Measurements from ENCODE around the gene PKP4.
"Not testable (repeated sequence)": the region's sequence is repeated elsewhere in the genome, so short reads cannot be mapped to it uniquely, and the experiment has no call there.

The PKP4 gene

DNA sequence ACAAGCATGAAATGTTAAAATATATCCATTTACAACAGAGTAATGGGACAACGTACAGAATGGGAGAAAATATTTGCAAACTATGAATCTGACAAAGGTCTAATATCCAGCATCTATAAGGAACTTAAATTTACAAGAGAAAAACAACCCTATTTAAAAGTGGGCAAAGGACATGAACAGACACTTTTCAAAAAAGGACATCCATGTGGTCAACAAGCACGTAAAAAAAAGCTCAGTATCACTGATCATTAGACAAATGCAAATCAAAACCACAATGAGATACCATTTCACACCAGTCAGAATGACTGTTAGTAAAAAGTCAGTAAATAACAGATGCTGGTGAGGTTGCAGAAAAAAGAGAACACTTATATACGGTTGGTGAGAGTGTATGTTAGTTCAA, 16.1 kb downstream of the PKP4 start:
- DNase-seq (ENCODE audit: extremely low read depth in 1 of 2, low read depth in 1 of 2), result not testable (repeated sequence)

DNA sequence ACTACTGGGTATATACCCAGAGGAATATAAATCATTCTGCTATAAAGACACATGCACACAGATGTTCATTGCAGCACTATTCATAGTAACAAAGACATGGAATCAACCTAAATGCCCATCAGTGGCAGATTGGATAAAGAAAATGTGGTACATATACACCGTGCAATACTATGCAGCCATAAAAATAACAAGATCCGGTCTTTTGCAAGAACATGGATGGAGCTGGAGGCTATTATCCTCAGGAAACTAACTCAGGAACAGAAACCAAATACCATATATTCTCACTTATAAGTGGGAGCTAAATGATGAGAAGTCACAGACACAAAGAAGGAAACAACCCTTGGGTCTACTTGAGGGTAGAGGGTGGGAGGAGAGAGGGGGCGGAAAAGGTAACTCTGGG, 16.5 kb downstream of the PKP4 start:
- DNase-seq (ENCODE audit: extremely low read depth in 1 of 2, low read depth in 1 of 2), result not testable (repeated sequence)

DNA sequence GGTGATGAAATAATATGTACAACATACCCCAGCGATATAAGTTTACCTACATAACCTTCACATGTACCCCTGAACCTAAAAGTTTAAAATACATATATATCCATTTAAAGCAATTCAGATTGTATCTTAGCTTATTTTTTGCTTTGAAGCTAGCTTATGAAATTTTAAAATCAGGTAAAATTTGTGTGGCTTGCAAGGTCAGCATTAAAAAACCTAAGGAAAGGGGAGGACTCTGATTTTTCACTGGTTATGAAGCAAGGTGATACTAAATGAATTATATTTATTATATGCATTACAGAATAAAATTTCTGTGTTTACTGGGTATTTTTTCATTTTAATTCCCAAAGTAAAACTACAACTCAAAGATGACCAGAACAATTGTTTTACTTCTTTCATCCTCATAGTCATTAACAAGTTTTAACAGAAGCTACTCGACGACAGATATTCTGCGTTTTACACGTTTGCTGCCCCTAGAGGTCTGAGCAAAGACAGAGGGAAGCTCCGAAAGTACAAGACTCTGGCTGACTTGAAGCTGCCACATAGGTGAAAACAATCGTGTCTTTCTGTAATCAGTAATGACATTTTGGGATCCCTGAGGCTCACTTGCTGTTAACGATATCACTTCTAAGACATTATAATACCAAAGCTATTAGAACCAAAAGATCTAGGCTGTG, 17.1 kb downstream of the PKP4 start:
- no peak for DNase-seq (ENCODE audit: extremely low read depth in 1 of 2, low read depth in 1 of 2)

DNA sequence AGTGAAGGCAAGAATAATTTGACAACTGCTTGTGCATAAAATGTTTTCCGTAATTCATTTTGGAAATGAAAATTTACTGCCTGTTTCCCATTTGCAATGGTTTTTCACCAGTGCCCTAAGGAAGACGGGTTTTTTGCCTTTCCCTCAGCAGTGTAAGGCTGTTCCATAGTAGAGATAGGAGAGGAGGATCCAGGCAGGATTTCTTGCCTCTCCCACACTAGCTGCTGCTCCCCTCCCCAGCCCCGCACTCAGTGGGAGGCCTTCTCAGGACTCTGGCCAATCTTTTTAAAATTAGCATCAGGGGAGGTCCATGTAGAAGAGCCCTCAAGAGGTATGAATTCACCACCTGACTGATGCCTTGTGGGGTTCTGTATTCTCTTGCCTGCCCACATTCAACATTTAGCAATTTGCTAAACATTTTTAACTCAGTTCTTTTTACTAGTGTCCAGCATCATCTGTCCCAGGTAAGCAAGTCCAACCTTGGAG, 17.8 kb downstream of the PKP4 start:
- not testable (repeated sequence) for DNase-seq (ENCODE audit: extremely low read depth in 1 of 2, low read depth in 1 of 2)

DNA sequence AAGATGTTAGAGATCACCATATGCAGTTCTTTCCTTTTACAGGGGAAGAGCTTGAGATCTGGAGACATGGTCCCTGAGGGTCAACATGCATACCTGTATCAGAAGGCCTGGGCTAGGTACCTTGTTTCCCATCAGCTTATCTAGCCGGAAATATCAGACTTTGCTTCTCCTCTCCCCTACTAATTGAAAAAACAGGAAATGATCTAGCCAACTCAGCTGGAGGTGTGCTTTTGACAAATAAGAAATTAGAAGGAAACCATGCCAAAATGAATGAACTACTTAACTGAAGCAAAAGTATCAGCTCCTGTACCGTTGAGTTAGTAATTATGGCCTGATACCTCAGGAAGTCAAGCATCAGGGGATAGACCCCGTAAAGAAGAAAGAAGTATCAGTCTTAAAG, 20.4 kb downstream of the PKP4 start:
- DNase-seq (ENCODE audit: extremely low read depth in 1 of 2, low read depth in 1 of 2), result no peak

DNA sequence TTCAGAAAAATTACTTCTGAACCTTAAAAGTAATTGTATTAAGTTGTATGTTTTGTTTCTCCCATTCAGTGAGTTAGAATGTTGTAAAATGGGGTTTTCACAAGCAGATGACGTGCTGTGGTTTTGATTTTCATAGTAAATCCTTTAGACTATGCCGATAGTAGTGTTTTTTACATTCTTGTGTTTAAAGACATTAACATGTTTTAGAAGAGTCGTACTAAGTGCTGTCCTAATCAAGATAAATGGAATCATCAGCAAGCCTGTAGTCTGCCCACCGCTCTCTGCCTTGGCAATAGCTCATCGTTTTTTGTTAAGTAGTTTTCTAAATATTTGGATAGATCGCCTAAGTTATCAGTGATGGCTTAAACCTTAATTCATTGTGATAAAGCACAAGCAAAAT, 21.5 kb downstream of the PKP4 start:
- no peak for DNase-seq (ENCODE audit: extremely low read depth in 1 of 2, low read depth in 1 of 2)

DNA sequence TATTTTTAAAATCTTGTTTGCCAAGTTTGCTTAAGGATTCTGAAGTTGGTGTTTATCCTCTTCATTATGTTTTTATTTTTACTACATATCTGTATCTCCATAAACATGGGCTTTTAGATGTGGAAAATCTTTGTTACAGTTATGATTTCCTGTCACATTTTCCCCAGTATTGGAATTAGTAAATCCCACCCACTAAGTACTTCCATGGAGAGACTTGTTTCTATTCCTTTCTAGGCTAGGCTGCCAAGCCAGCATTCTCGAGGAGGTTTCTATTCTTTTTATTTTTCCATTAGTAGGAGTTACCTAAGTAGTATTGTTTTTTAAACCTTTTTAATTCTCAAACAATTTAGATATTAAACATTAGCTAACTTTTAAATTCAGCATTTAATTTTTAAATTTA, 22.1 kb downstream of the PKP4 start:
- DNase-seq (ENCODE audit: extremely low read depth in 1 of 2, low read depth in 1 of 2), result no peak

DNA sequence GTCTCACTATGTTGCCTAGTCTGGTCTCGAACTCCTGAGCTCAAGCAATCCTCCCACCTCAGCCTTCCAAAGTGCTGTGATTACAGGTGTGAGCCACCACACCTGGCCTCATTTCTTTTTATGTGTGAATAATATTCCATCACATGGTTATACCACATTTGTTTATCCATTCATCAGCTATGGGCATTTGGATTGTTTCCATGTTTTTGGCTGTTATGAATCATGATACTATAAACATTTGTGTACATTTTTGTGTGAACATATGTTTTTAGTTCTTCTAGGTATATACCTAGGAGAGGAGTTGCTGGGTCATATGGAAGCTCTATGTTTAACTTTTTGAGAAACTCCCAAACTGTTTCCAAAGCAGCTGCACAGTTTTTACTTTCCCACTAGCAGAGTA, 24.4 kb downstream of the PKP4 start:
- DNase-seq (ENCODE audit: extremely low read depth in 1 of 2, low read depth in 1 of 2), result no peak

DNA sequence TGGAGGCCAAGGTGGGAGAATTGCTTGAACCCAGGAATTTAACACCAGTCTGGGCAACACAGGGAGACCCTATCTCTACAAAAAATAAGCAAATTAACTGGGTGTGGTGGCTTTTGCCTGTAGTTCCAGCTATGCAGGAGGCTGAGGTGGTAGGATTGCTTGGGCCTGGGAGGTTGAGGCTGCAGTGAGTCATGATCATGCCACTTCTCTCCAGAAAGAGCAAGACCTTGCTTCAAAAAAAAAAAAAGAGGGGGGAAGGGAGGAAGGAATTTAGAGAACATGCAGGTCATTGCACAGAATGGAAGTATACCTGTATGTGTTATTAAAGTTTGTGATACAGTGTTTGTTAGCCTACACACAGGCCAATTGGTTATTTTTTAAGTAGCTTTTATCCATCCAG, 25.8 kb downstream of the PKP4 start:
- DNase-seq (ENCODE audit: extremely low read depth in 1 of 2, low read depth in 1 of 2), result no peak

DNA sequence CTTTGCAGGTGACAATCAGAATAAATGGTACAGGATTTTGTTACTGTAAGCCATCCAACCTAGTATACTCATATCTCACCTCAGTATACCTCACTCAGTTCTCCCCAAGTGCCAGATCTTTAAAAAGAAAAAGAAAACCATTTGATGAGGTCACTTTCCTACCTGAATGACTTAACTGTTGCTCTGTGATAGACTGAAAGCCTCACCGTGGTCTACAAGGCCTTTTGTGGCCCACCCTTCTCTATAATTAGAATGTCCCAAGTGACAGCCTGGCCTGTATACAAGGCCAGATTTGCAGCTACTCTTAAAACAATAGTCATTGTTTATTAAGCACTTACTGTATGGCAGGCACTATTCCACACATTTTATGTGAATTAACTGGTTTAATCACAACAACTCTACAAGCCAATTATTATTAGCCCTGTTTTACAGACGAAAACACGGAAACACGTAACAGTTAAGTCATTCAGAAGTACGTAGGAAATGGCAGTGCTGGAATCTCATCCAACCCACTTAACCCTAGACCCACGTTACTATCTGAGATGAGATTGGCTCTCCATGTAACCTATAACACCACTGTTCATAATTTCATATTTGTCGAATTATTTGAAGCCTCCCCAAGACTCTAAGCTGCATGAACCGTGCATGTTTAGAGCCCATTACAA, 28.3 kb downstream of the PKP4 start:
- no peak for DNase-seq (ENCODE audit: extremely low read depth in 1 of 2, low read depth in 1 of 2)

DNA sequence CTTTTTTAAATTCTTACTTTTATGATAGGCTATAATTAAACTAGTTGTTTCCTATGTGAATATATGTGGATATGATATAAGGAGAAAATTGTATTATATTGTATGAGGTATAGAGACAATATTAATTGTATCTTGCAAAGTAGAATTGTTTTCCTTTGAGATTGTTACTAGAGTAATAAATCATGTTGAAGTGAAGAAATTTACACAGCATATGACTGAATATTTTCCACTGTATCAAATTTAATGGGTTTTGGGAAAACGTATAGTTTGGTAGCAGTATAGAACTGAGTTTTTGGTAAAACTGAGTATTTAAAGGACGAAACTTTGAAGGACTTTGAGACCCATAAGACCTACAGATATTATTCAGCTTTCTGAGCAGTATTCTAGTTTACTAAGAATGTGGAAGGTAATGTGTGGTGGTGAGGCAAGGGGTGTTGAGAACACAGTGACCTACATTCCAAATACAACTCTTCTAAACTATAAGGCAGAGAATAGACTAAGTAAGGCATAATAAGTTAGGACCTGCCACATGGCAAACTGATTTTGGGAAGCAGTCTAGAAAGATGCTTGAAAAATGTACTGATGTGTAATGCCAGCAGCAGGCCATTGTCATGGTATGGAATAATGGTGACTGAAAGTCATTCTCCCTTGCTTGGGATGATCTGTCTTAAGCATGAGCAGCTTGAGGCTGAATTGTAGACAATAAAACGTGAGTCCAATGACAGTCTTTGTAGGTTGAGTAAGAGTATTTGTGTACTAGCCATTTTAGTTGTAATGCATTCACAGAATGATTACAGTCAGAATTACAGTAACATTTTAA, 29.6 kb downstream of the PKP4 start:
- DNase-seq (ENCODE audit: extremely low read depth in 1 of 2, low read depth in 1 of 2), result no peak

DNA sequence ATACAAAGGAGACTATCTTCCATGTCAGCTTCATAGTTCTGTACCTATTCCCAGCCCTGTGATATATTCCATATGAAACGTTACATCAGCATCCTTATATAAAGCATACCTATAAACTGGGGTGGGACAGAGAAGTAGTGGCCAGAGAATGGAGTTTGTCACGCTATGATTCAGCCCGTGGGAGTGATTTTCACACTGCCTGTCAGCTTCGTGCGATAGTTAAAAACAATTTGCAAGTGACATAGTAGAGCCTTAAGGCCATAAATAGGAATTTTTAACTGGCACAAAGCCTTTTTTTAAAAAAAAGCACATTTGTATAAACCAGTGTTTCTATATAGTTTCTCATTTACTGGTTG, 30.2 kb downstream of the PKP4 start:
- no peak for DNase-seq (ENCODE audit: extremely low read depth in 1 of 2, low read depth in 1 of 2)

DNA sequence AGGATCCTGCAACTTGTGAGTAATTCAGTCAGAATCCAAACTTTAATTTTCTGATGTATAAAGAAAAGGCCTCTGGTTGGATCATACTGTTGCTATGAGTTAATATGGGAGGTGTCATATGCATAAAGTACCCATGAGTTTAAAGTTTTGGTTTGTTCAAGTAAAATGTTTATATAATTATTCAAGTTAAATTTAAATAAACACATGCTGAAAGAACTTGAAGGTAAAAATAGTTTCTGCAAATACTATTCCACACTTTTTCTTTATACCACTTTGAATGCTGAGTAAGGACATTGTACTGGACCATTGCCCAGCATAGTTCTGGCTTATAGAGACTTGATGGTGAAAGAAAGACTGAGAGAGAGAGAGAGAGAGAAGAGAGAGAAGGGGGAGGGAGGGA, 30.7 kb downstream of the PKP4 start:
- DNase-seq (ENCODE audit: extremely low read depth in 1 of 2, low read depth in 1 of 2), result no peak

DNA sequence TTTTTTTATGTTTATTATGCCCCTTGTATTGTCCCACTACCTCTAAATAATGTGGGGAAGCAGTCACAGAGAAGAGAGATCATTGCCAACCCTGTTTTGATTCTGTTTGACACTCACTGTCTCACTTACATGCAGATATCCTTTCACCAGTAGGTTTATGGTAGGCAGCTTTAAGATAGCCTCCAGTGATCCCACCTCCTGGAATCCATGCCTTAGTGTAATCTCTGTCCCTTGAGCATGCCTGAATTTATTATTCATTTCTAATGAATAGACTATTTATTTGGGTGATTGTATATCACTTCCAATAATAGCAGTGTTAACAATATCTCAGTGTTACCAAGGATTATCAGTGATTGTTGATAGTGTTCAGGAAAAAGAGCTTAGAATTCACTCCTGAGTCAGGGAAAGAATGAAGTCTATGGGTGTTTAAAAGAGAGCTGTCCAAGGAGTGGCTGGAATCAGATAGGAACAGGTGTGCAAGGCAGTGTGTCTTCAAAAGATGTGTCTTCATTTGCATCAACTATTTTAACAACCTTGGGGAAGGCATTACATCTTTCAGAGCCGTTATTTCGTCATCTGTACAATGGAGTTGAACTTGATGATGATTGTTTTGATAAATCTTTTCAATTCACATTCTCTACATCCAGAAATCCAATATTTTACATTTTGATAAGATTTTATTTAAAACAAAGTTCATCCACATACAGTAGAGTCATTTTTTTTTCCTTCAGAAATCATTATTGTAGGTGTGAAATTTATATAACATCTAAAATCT, 31.9 kb downstream of the PKP4 start:
- DNase-seq (ENCODE audit: extremely low read depth in 1 of 2, low read depth in 1 of 2), result no peak

DNA sequence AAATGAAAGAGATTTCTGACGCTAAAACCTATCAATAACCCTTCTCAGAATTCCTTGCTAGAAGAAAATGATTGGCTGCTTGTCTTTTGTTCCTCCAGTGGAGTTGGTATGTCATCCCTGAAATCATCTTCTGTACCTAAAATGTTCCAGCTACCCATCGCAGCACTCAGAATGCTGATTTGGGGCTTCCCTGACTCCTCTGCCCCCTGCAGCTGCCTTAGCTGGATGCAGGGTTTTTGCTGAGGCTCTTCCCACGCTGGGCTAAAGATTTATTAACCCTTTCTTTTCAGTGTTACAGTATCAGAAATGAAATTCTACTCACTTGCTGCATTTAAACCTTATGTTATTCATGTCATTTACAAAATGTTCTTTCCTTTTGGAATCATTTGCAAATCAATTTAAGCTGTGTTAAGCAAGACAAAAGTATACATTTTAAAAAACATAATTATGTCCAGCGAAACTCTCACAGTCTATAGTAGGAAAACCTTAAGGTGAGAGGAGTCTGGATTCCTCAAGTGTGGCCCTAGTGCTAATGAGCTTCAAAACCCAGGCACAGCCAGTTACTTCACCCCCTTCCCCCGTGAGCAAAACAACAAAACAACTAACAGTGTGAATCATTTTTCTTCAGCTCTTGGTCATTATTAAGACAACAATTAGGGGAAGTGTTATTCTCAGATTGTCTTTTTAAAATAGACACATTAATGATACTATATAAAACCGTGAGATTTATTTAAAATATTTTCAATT, 32.8 kb downstream of the PKP4 start:
- no peak for DNase-seq (ENCODE audit: extremely low read depth in 1 of 2, low read depth in 1 of 2)

DNA sequence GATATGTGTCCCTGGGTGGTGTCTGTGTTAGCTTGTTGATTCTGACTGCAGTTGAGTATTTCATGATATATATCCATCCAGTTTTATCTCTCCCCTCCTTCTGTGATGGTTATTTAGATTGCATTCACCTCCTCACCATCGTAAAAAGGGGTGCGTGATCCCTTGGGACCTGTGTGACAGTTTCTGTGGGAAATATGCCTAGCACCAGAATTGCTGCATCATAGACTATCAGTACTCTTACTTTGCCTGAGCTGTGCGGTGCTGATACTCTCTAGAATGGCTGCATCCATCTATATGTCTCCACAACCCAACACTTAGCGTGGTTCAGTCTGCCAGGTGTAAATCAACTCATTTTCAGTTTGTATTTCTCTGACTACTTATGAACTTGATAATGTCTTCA, 34.3 kb downstream of the PKP4 start:
- DNase-seq (ENCODE audit: extremely low read depth in 1 of 2, low read depth in 1 of 2), result no peak

DNA sequence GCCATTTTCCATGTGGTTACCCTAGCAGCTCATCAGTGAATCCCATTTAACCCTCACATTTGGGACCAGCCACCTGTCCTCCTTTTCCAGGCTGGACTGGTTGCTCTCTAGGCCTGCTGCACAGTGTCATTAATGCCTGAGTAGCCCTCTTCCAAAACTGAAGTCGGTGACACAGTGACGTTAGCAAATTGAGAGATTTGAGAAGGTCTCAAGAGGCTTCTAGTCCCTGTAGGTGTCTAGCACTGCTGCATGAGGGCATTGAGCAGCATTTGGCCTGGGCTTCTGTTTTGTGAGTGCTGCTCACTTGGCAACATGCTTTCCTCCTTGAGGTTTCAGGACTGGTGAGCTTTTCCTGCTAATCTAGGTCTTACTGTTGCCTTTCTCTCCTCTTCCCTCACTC, 36.7 kb downstream of the PKP4 start:
- DNase-seq (ENCODE audit: extremely low read depth in 1 of 2, low read depth in 1 of 2), result no peak

DNA sequence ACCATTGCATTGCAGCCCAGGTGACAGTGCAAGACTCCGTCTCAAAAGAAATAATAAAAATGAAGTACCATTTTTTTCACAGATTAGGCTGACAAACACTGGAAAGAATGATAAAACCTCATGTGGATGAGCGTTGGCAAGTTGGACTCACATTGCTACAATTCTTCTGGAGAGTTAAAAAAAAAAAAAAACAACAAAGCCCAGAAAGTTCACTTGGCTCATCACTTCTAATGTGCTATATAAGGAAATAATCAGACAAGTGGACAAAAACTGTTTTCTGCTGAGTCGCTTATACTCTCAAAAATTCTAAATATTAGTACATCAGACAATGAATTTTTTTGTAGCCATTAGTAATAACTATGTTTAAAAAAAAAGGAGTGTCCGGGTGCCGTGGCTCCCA, 38.4 kb downstream of the PKP4 start:
- DNase-seq (ENCODE audit: extremely low read depth in 1 of 2, low read depth in 1 of 2), result no peak

DNA sequence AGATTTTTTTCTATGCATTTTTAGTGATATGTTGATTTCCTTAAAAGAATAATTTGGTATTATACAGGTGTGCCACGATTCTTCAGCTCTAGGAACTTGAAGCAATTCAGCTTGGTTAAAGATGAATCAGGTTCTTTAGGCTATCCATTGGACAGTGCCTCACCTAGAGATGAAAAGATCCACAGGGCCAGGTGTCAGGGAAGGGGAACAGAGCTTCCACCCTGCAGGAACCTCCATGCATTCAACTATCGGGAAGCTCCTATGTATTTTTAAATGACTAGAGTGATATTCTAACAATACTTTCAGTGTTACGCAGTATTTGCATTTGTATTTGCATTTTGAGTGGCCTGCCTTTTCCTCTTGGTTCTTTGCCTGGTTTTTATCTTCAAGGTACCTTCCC, 40.2 kb downstream of the PKP4 start:
- no peak for DNase-seq (ENCODE audit: extremely low read depth in 1 of 2, low read depth in 1 of 2)

DNA sequence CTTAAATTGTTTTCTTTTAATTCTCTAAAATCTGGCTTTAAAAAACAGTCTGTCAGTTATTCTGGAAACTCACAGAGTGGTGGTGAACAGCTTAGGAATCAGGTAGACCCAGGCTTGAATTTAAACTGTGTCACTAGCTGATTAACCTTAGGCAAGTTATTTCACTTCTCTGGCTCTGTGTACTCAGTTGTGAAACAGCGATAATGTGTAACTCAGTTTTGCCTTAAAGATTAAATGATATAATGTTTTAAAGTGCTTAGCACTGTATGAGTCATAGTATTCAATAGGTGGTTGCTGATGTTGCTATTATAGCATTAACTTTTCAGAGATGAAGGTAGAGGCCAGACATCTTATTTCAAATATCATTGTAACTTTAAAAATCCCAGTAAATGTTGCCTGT, 40.7 kb downstream of the PKP4 start:
- DNase-seq (ENCODE audit: extremely low read depth in 1 of 2, low read depth in 1 of 2), result no peak
